Osteocyte (in vitro differentiated cells): ENCODE measurements around the gene EIPR1. TPM values are rescaled to one million over a fixed set of nuclear protein-coding genes. Genes with fewer than 3 reads are reported as not detected.
A peak's percentile ranks its signal among the peaks of the same experiment; 100 is the strongest.

ENCODE experiments used
- DNase-seq: peaks from one replicate; pipeline ENCODE4 v3.0.0; 2021; ENCODE audit warnings: mixed read lengths; ENCODE audit not compliant: unreplicated experiment; ENCODE audit errors: extremely low spot score
- H3K27ac Mint-ChIP-seq: one replicate; pipeline ENCODE4 v1.8.0; 2021; ENCODE audit warnings: mild to moderate bottlenecking, mixed read lengths; ENCODE audit not compliant: unreplicated experiment
- H3K27me3 Mint-ChIP-seq: one replicate; pipeline ENCODE4 v1.8.0; 2021; ENCODE audit warnings: mixed read lengths; ENCODE audit not compliant: unreplicated experiment
- H3K36me3 Mint-ChIP-seq: one replicate; pipeline ENCODE4 v1.8.0; 2021; ENCODE audit warnings: mixed read lengths; ENCODE audit not compliant: unreplicated experiment
- H3K4me1 Mint-ChIP-seq: one replicate; pipeline ENCODE4 v1.8.0; 2021; ENCODE audit warnings: mixed read lengths; ENCODE audit not compliant: unreplicated experiment
- H3K4me3 Mint-ChIP-seq: one replicate; pipeline ENCODE4 v1.8.0; 2021; ENCODE audit warnings: mild to moderate bottlenecking, moderate library complexity, mixed read lengths; ENCODE audit not compliant: unreplicated experiment
- H3K9me3 Mint-ChIP-seq: one replicate; pipeline ENCODE4 v1.8.0; 2021; ENCODE audit warnings: mixed read lengths; ENCODE audit not compliant: unreplicated experiment
- CTCF ChIP-seq: fragments of 200-600 bp; sonication (generic); IDR thresholded peaks from 2 replicates; pipeline ENCODE4 v1.5.0; 2021; ENCODE audit warnings: antibody characterized with exemption, mild to moderate bottlenecking, moderate library complexity
- total RNA-seq: library from RNA; stranded (reverse); gene quantifications from 2 replicates; pipeline ENCODE4 v1.2.1, GENCODE V29; 2021

Gene EIPR1
- total RNA-seq, 1 donor from 2014 or later, result 19.9 TPM

DNA sequence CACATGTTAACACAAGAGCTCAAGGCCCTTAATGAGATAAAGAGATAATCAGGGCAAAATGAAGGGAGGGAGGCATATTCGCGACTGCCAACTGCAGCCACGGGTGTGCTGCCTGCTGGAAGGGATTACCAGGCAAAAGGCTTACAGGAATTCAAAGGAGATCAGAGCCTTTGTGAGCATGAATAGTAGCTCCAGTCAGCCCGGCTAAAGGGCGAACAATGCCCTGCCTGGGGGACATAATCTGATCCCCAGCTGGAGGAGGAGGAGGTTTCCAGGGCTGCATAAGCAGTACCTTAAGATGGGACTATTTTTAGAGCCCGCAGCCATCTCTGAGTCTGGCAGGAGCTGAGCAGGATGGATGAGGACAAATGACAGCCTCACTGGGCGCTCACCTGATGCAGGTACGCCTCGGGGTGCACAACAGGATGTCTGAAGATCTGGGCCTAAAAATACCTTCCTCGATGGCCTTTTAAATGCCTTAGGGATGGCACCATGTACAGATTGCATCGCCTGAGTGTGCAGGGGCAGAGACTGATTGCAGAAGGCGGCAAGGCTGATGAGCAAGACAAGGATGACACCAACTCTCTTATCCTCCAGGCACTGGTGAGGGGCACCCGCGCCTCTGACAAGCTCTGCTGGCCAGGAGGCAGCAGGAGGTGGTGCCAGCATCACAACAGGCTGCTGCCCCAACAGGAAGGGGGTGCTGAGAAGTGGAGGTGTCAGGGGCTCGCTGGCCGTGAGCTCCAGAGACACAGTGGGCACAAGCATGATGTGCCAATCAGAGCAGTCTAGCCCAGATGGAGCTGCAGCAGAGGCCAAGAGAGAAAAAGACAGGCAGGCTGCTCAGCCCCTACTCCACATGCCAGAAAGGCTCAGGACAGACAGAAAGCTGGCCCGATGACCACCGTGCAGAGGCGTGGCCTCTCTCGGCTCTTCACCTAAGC, 111.4 kb downstream of the EIPR1 start:
- H3K4me1 Mint-ChIP-seq, result no peaks in the 10 kb centered on the region
- no peak overlapping the region for H3K27ac Mint-ChIP-seq
- H3K27me3 Mint-ChIP-seq, result no peaks in the 10 kb centered on the region
- H3K4me3 Mint-ChIP-seq, result no peak overlapping the region
- peaks cover 5% of the 10 kb centered on the region for H3K36me3 Mint-ChIP-seq
- DNase-seq, result peak; percentile 69
- H3K9me3 Mint-ChIP-seq, result peaks cover 5% of the 10 kb centered on the region
- TF ChIP-seq CTCF, result no peak

GRCh38 chr2:3265471-3265870, 112.1 kb downstream of the EIPR1 start:
- Mint-ChIP-seq H3K4me3 (no peak overlapping the region), H3K27ac (no peak overlapping the region), H3K27me3 (no peaks in the 10 kb centered on the region), H3K4me1 (no peaks in the 10 kb centered on the region), H3K36me3 (peaks cover 5% of the 10 kb centered on the region), H3K9me3 (no peaks in the 10 kb centered on the region)
- TF ChIP-seq CTCF, result no peak
- peak; percentile 40 for DNase-seq

DNA sequence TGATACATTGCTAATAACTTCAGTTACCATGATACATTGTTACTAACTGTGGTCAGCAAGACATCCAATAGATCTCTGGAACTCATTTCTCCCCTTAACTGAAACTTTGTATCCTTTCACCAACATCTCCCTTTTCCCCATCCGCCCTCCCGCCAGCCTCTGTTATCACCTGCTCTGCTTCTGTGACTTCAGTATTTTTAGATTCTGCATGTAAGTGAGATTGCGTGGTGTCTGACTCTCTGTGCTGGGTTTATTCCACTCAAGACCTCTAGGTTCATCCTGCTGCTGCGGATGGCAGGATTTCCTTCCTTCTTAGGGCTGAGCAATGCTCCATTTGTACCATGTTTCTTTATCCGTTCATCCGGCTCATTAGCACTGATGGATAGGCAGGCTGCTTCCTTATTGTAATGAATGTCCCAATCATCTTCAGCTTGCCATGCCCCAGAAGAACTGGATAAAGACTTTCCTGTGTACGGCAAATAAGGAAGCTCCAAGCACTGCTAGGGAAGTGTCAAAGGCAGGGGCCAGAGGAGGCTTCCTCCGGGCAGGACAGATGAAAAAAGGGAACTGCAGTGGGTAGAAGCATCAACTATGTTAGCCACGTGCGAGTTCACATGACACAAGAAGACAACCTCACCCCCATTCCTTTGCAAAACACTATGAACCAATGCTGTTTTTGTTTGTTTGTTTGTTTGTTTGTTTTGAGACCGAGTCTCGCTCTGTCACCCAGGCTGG, 113.4 kb downstream of the EIPR1 start:
- Mint-ChIP-seq H3K27ac (no peak overlapping the region), H3K9me3 (no peaks in the 10 kb centered on the region), H3K4me3 (no peak overlapping the region), H3K4me1 (no peaks in the 10 kb centered on the region), H3K36me3 (peaks cover 5% of the 10 kb centered on the region), H3K27me3 (no peaks in the 10 kb centered on the region)
- TF ChIP-seq CTCF, result no peak
- DNase-seq, result peak; percentile 57

- Mint-ChIP-seq H3K36me3 (peaks cover 5% of the 10 kb centered on the region), H3K4me1 (no peaks in the 10 kb centered on the region), H3K27me3 (no peaks in the 10 kb centered on the region), H3K4me3 (no peak overlapping the region), H3K9me3 (no peaks in the 10 kb centered on the region), H3K27ac (no peak overlapping the region)
- peak; percentile 81 for DNase-seq
- no peak for TF ChIP-seq CTCF
Measured at GRCh38 chr2:3263487-3263886, 114.1 kb downstream of the EIPR1 start.
